Calu3 (cell line): ENCODE measurements around the gene EEF1AKMT1. TPM values are rescaled to one million over a fixed set of nuclear protein-coding genes. Genes with fewer than 3 reads are reported as not detected.

ENCODE experiments used
- BruUV-seq: library from RNA; stranded (reverse); fragments of 400-500 nt; replicated peaks from 2 replicates; lab custom pipeline; 2021; lab: Mats Ljungman, UMichigan
- CTCF ChIA-PET: fragments of 300-600 bp; sonication (Branson Sonifier 250); formaldehyde crosslinking; loops from one replicate; lab custom pipeline; 2022; ENCODE audit warnings: antibody characterized with exemption; lab: Charles Lee
- DNase-seq: peaks from one replicate; pipeline ENCODE4 v3.0.0; 2022
- H3K27ac Mint-ChIP-seq: one replicate; pipeline ENCODE4 v1.8.0; 2022; ENCODE audit warnings: mixed read lengths; ENCODE audit not compliant: unreplicated experiment
- H3K27me3 Mint-ChIP-seq: one replicate; pipeline ENCODE4 v1.8.0; 2022; ENCODE audit warnings: mixed read lengths; ENCODE audit not compliant: unreplicated experiment
- H3K36me3 Mint-ChIP-seq: one replicate; pipeline ENCODE4 v1.8.0; 2022; ENCODE audit warnings: mild to moderate bottlenecking, moderate library complexity, mixed read lengths; ENCODE audit not compliant: insufficient read depth, unreplicated experiment
- H3K4me1 Mint-ChIP-seq: one replicate; pipeline ENCODE4 v1.8.0; 2022; ENCODE audit warnings: mild to moderate bottlenecking, low read depth, mixed read lengths; ENCODE audit not compliant: unreplicated experiment
- H3K4me3 Mint-ChIP-seq: one replicate; pipeline ENCODE4 v1.8.0; 2022; ENCODE audit warnings: mild to moderate bottlenecking, low read depth, moderate library complexity, mixed read lengths; ENCODE audit not compliant: unreplicated experiment
- H3K9me3 Mint-ChIP-seq: one replicate; pipeline ENCODE4 v1.8.0; 2022; ENCODE audit warnings: low read depth, mixed read lengths; ENCODE audit not compliant: unreplicated experiment
- intact Hi-C: fragments of 100-400 bp; cut with micrococcal nuclease; formaldehyde crosslinking; loops from one replicate; pipeline ENCODE4 v1.10.0; 2022; ENCODE audit not compliant: unreplicated experiment
- total RNA-seq: library from RNA; stranded (reverse); gene quantifications from 2 replicates; pipeline ENCODE4 v1.2.3, GENCODE V29; 2022
- TF ChIP-seq, protein P1 (sequence below): fragments of 200-600 bp; IDR thresholded peaks from one replicate; pipeline ENCODE4 v1.8.0; 2022; ENCODE audit warnings: antibody characterized with exemption; ENCODE audit not compliant: unreplicated experiment

The EEF1AKMT1 gene
- total RNA-seq, 1 experiment from 2014 or later: 6.0 TPM

DNA sequence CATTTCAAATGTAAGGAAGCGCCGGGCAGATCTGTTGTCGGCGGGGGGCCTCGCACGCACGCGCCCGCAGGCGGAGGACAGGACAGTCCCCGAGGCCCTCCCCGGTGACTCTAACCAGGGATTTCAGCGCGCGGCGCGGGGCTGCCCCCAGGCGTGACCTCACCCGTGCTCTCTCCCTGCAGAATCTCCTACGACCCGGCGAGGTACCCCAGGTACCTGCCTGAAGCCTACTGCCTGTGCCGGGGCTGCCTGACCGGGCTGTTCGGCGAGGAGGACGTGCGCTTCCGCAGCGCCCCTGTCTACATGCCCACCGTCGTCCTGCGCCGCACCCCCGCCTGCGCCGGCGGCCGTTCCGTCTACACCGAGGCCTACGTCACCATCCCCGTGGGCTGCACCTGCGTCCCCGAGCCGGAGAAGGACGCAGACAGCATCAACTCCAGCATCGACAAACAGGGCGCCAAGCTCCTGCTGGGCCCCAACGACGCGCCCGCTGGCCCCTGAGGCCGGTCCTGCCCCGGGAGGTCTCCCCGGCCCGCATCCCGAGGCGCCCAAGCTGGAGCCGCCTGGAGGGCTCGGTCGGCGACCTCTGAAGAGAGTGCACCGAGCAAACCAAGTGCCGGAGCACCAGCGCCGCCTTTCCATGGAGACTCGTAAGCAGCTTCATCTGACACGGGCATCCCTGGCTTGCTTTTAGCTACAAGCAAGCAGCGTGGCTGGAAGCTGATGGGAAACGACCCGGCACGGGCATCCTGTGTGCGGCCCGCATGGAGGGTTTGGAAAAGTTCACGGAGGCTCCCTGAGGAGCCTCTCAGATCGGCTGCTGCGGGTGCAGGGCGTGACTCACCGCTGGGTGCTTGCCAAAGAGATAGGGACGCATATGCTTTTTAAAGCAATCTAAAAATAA lies 52.1 kb downstream of the EEF1AKMT1 start:
- Mint-ChIP-seq H3K4me1 (no peaks in the 10 kb centered on the region), H3K4me3 (peak overlapping the region; percentile 67), H3K27me3 (no peaks in the 10 kb centered on the region), H3K36me3 (no peaks in the 10 kb centered on the region), H3K27ac (no peak overlapping the region), H3K9me3 (no peaks in the 10 kb centered on the region)
- peak; percentile 32 for DNase-seq
- intact Hi-C loops: no loop called here
- BruUV-seq: no TSS peak
- CTCF ChIA-PET: interaction anchor here (0.7 kb wide), 1 partner anchor 10 kb away, joined by 3 read pairs; no protein-coding TSS in a partner anchor
- TF ChIP-seq, protein P1, sequence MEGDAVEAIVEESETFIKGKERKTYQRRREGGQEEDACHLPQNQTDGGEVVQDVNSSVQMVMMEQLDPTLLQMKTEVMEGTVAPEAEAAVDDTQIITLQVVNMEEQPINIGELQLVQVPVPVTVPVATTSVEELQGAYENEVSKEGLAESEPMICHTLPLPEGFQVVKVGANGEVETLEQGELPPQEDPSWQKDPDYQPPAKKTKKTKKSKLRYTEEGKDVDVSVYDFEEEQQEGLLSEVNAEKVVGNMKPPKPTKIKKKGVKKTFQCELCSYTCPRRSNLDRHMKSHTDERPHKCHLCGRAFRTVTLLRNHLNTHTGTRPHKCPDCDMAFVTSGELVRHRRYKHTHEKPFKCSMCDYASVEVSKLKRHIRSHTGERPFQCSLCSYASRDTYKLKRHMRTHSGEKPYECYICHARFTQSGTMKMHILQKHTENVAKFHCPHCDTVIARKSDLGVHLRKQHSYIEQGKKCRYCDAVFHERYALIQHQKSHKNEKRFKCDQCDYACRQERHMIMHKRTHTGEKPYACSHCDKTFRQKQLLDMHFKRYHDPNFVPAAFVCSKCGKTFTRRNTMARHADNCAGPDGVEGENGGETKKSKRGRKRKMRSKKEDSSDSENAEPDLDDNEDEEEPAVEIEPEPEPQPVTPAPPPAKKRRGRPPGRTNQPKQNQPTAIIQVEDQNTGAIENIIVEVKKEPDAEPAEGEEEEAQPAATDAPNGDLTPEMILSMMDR: no peak

DNA sequence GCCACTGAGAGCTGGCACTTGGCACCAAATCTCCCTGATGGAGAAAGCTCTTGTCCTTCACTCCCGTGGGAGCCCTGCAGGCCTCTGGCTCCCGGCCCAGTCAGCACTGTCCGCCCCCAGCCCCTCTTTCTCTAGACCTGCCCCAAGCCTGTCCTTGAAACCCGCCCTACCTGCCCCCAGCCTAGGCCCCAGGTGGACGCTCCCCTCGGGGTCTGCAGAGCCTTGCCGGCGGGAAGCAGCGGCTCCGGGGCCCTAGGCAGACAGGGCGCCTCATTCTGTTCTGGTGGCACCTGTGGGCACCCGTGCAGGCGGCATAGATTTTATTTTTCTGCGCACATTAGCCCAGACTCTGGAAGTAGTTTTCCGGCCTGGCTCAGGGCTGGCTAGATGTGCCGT lies 52.7 kb downstream of the EEF1AKMT1 start:
- no peak for DNase-seq
- Mint-ChIP-seq H3K27ac (no peak overlapping the region), H3K27me3 (no peaks in the 10 kb centered on the region), H3K36me3 (no peaks in the 10 kb centered on the region), H3K4me3 (peak overlapping the region; percentile 67), H3K9me3 (no peaks in the 10 kb centered on the region), H3K4me1 (no peaks in the 10 kb centered on the region)
- TF ChIP-seq, protein P1: no peak
- BruUV-seq: no TSS peak
- CTCF ChIA-PET: no interaction called here
- intact Hi-C loops: no loop called here

DNA sequence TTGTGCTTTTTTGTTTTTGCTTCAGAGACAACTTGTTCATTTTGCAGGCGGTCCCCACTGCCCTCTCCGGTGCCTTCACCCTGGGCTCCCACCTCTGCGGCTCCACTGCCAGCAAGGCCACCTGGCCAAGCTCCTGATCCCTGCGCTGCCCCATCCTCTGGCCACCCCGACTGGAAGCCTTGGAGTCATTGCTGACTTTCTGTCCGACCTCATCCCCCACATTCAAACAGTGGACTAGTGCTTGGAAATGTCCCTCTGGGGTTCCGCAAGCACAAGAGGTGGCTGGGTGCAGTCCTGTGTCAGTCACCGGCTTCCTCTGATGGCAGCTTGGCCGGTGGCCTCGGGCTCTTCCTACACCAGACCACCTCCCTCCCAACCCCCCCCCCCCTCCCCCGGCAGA lies 53.3 kb downstream of the EEF1AKMT1 start:
- no peak for DNase-seq
- CTCF ChIA-PET: no interaction called here
- Mint-ChIP-seq H3K27me3 (no peaks in the 10 kb centered on the region), H3K9me3 (no peaks in the 10 kb centered on the region), H3K27ac (no peak overlapping the region), H3K4me1 (no peaks in the 10 kb centered on the region), H3K4me3 (no peak overlapping the region), H3K36me3 (no peaks in the 10 kb centered on the region)
- intact Hi-C loops: no loop called here
- TF ChIP-seq, protein P1: no peak
- no TSS peak for BruUV-seq

DNA sequence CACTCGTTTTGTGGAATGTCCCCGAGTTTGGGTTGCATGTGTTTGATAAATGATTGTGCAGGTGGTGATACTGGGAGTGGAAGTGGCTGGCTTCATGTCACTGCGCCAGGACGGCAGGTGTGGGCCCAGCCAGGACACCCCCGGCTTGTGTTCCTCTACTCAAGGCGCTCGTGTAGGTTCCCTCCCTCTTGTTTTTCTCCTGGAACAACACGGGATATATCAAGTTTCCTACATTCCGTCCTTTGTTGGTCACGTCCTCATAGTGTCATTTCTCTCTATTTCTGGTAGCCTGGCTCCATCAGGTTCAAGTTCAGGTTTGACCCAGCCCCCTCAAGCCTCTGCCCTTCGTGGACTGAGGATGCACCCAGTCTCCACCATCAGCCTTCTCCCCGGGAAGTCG lies 54.0 kb downstream of the EEF1AKMT1 start:
- no peak overlapping the region for H3K4me3 Mint-ChIP-seq
- intact Hi-C loops: no loop called here
- TF ChIP-seq, protein P1: no peak
- no peaks in the 10 kb centered on the region for H3K9me3 Mint-ChIP-seq
- no peak for DNase-seq
- H3K27ac Mint-ChIP-seq: no peak overlapping the region
- H3K27me3 Mint-ChIP-seq: peaks cover 2% of the 10 kb centered on the region
- BruUV-seq: no TSS peak
- CTCF ChIA-PET: no interaction called here
- no peaks in the 10 kb centered on the region for H3K36me3 Mint-ChIP-seq
- no peaks in the 10 kb centered on the region for H3K4me1 Mint-ChIP-seq
